ENCODE data around the gene DPYD. TPM values are rescaled to one million over a fixed set of nuclear protein-coding genes. Genes with fewer than 3 reads are reported as not detected.

Gene DPYD
- polyA plus RNA-seq, 4 donors: 11.9 to 31.8 (median 26.0) TPM

GRCh38 chr1:97314685-97315084, 606.1 kb downstream of the DPYD start:
- no peaks in the 10 kb centered on the region for H3K27me3 ChIP-seq (ENCODE audit: control insufficient read depth in 3 of 3, insufficient read depth in 3 of 3, low read length in 3 of 3)
- DNase-seq (no peak), FAIRE-seq (no peak)
- H3K9me3 ChIP-seq (ENCODE audit: control insufficient read depth in 2 of 2, insufficient read depth in 1 of 2, low read depth in 1 of 2, low read length in 1 of 2): peaks cover 0 to 3% of the 10 kb centered on the region in 2 donors
- WGBS, 3 donors: 79 to 88% (median 85%) methylated on average over 4 of the region's 4 CpGs
- no peaks in the 10 kb centered on the region for H3K4me1 ChIP-seq (ENCODE audit: control insufficient read depth in 3 of 3, insufficient read depth in 2 of 3, low read depth in 1 of 3, low read length in 2 of 3)
- no peak overlapping the region for H3K27ac ChIP-seq (ENCODE audit: low read depth in 1 of 3, low read length in 2 of 3)
- H3K36me3 ChIP-seq (ENCODE audit: control insufficient read depth in 3 of 3, insufficient read depth in 2 of 3, low read depth in 1 of 3, low read length in 3 of 3): no peaks in the 10 kb centered on the region
- H3K4me3 ChIP-seq (ENCODE audit: low read depth in 1 of 3, low read length in 3 of 3): no peak overlapping the region

GRCh38 chr1:97308131-97308530, 612.7 kb downstream of the DPYD start:
- Histone ChIP-seq H3K27me3 (ENCODE audit: control insufficient read depth in 3 of 3, insufficient read depth in 3 of 3, low read length in 3 of 3) (no peaks in the 10 kb centered on the region), H3K36me3 (ENCODE audit: control insufficient read depth in 3 of 3, insufficient read depth in 2 of 3, low read depth in 1 of 3, low read length in 3 of 3) (peaks cover 0 to 4% (median 0%) of the 10 kb centered on the region in 3 donors), H3K4me1 (ENCODE audit: control insufficient read depth in 3 of 3, insufficient read depth in 2 of 3, low read depth in 1 of 3, low read length in 2 of 3) (no peaks in the 10 kb centered on the region), H3K9me3 (ENCODE audit: control insufficient read depth in 2 of 2, insufficient read depth in 1 of 2, low read depth in 1 of 2, low read length in 1 of 2) (no peaks in the 10 kb centered on the region), H3K4me3 (ENCODE audit: low read depth in 1 of 3, low read length in 3 of 3) (no peak overlapping the region), H3K27ac (ENCODE audit: low read depth in 1 of 3, low read length in 2 of 3) (no peak overlapping the region)
- no peak for FAIRE-seq
- WGBS, 3 donors: 83 to 88% (median 87%) methylated on average over 1 of the region's 1 CpG
- DNase-seq: no peak

GRCh38 chr1:97307568-97307967, 613.3 kb downstream of the DPYD start:
- Histone ChIP-seq H3K9me3 (ENCODE audit: control insufficient read depth in 2 of 2, insufficient read depth in 1 of 2, low read depth in 1 of 2, low read length in 1 of 2) (no peaks in the 10 kb centered on the region), H3K4me1 (ENCODE audit: control insufficient read depth in 3 of 3, insufficient read depth in 2 of 3, low read depth in 1 of 3, low read length in 2 of 3) (no peaks in the 10 kb centered on the region), H3K27ac (ENCODE audit: low read depth in 1 of 3, low read length in 2 of 3) (no peak overlapping the region), H3K27me3 (ENCODE audit: control insufficient read depth in 3 of 3, insufficient read depth in 3 of 3, low read length in 3 of 3) (no peaks in the 10 kb centered on the region), H3K4me3 (ENCODE audit: low read depth in 1 of 3, low read length in 3 of 3) (no peak overlapping the region), H3K36me3 (ENCODE audit: control insufficient read depth in 3 of 3, insufficient read depth in 2 of 3, low read depth in 1 of 3, low read length in 3 of 3) (peaks cover 0 to 4% (median 0%) of the 10 kb centered on the region in 3 donors)
- DNase-seq: no peak
- no peak for FAIRE-seq

- Histone ChIP-seq H3K36me3 (ENCODE audit: control insufficient read depth in 3 of 3, insufficient read depth in 2 of 3, low read depth in 1 of 3, low read length in 3 of 3) (peaks cover 0 to 4% (median 0%) of the 10 kb centered on the region in 3 donors), H3K4me1 (ENCODE audit: control insufficient read depth in 3 of 3, insufficient read depth in 2 of 3, low read depth in 1 of 3, low read length in 2 of 3) (no peaks in the 10 kb centered on the region), H3K27ac (ENCODE audit: low read depth in 1 of 3, low read length in 2 of 3) (no peak overlapping the region), H3K9me3 (ENCODE audit: control insufficient read depth in 2 of 2, insufficient read depth in 1 of 2, low read depth in 1 of 2, low read length in 1 of 2) (no peaks in the 10 kb centered on the region), H3K4me3 (ENCODE audit: low read depth in 1 of 3, low read length in 3 of 3) (no peak overlapping the region), H3K27me3 (ENCODE audit: control insufficient read depth in 3 of 3, insufficient read depth in 3 of 3, low read length in 3 of 3) (no peaks in the 10 kb centered on the region)
- DNase-seq (no peak), FAIRE-seq (peak; percentile 49)
- WGBS, 3 donors: 86 to 92% (median 91%) methylated on average over 2 of the region's 2 CpGs
These were observed 613.7 kb downstream of the DPYD start for GRCh38 chr1:97307151-97307550.

GRCh38 chr1:97306504-97306903, 614.3 kb downstream of the DPYD start:
- H3K9me3 ChIP-seq (ENCODE audit: control insufficient read depth in 2 of 2, insufficient read depth in 1 of 2, low read depth in 1 of 2, low read length in 1 of 2): no peaks in the 10 kb centered on the region
- no peaks in the 10 kb centered on the region for H3K27me3 ChIP-seq (ENCODE audit: control insufficient read depth in 3 of 3, insufficient read depth in 3 of 3, low read length in 3 of 3)
- FAIRE-seq: no peak
- no peak overlapping the region for H3K27ac ChIP-seq (ENCODE audit: low read depth in 1 of 3, low read length in 2 of 3)
- H3K4me3 ChIP-seq (ENCODE audit: low read depth in 1 of 3, low read length in 3 of 3): no peak overlapping the region
- H3K4me1 ChIP-seq (ENCODE audit: control insufficient read depth in 3 of 3, insufficient read depth in 2 of 3, low read depth in 1 of 3, low read length in 2 of 3): no peaks in the 10 kb centered on the region
- peaks cover 0 to 4% (median 0%) of the 10 kb centered on the region in 3 donors for H3K36me3 ChIP-seq (ENCODE audit: control insufficient read depth in 3 of 3, insufficient read depth in 2 of 3, low read depth in 1 of 3, low read length in 3 of 3)
- DNase-seq: no peak

- H3K27ac ChIP-seq (ENCODE audit: low read depth in 1 of 3, low read length in 2 of 3): no peak overlapping the region
- peaks cover 0 to 4% (median 0%) of the 10 kb centered on the region in 3 donors for H3K36me3 ChIP-seq (ENCODE audit: control insufficient read depth in 3 of 3, insufficient read depth in 2 of 3, low read depth in 1 of 3, low read length in 3 of 3)
- DNase-seq: peak in 1 of 2 donors; percentile 2
- FAIRE-seq: no peak
- H3K9me3 ChIP-seq (ENCODE audit: control insufficient read depth in 2 of 2, insufficient read depth in 1 of 2, low read depth in 1 of 2, low read length in 1 of 2): no peaks in the 10 kb centered on the region
- no peaks in the 10 kb centered on the region for H3K27me3 ChIP-seq (ENCODE audit: control insufficient read depth in 3 of 3, insufficient read depth in 3 of 3, low read length in 3 of 3)
- WGBS, 3 donors: 82 to 93% (median 90%) methylated on average over 2 of the region's 2 CpGs
- no peak overlapping the region for H3K4me3 ChIP-seq (ENCODE audit: low read depth in 1 of 3, low read length in 3 of 3)
- H3K4me1 ChIP-seq (ENCODE audit: control insufficient read depth in 3 of 3, insufficient read depth in 2 of 3, low read depth in 1 of 3, low read length in 2 of 3): no peaks in the 10 kb centered on the region
These were observed 616.5 kb downstream of the DPYD start for GRCh38 chr1:97304366-97304765.

- H3K4me3 ChIP-seq (ENCODE audit: low read depth in 1 of 3, low read length in 3 of 3): no peak overlapping the region
- no peaks in the 10 kb centered on the region for H3K27me3 ChIP-seq (ENCODE audit: control insufficient read depth in 3 of 3, insufficient read depth in 3 of 3, low read length in 3 of 3)
- DNase-seq: no peak
- H3K36me3 ChIP-seq (ENCODE audit: control insufficient read depth in 3 of 3, insufficient read depth in 2 of 3, low read depth in 1 of 3, low read length in 3 of 3): peaks cover 0 to 3% (median under 1%) of the 10 kb centered on the region in 3 donors
- no peaks in the 10 kb centered on the region for H3K9me3 ChIP-seq (ENCODE audit: control insufficient read depth in 2 of 2, insufficient read depth in 1 of 2, low read depth in 1 of 2, low read length in 1 of 2)
- H3K27ac ChIP-seq (ENCODE audit: low read depth in 1 of 3, low read length in 2 of 3): no peak overlapping the region
- H3K4me1 ChIP-seq (ENCODE audit: control insufficient read depth in 3 of 3, insufficient read depth in 2 of 3, low read depth in 1 of 3, low read length in 2 of 3): no peaks in the 10 kb centered on the region
- FAIRE-seq: no peak
- 81 to 100% (median 82%) methylated on average over 1 of the region's 1 CpG for WGBS, 3 donors
These were observed 621.9 kb downstream of the DPYD start for GRCh38 chr1:97298966-97299365.

GRCh38 chr1:97297611-97298010, 623.2 kb downstream of the DPYD start:
- WGBS, 3 donors: 73 to 95% (median 82%) methylated on average over 2 of the region's 2 CpGs
- Histone ChIP-seq H3K4me1 (ENCODE audit: control insufficient read depth in 3 of 3, insufficient read depth in 2 of 3, low read depth in 1 of 3, low read length in 2 of 3) (no peaks in the 10 kb centered on the region), H3K27me3 (ENCODE audit: control insufficient read depth in 3 of 3, insufficient read depth in 3 of 3, low read length in 3 of 3) (no peaks in the 10 kb centered on the region), H3K4me3 (ENCODE audit: low read depth in 1 of 3, low read length in 3 of 3) (no peak overlapping the region), H3K27ac (ENCODE audit: low read depth in 1 of 3, low read length in 2 of 3) (no peak overlapping the region), H3K36me3 (ENCODE audit: control insufficient read depth in 3 of 3, insufficient read depth in 2 of 3, low read depth in 1 of 3, low read length in 3 of 3) (peaks cover 0 to 3% (median 0%) of the 10 kb centered on the region in 3 donors), H3K9me3 (ENCODE audit: control insufficient read depth in 2 of 2, insufficient read depth in 1 of 2, low read depth in 1 of 2, low read length in 1 of 2) (no peaks in the 10 kb centered on the region)
- FAIRE-seq (no peak), DNase-seq (no peak)

- H3K9me3 ChIP-seq (ENCODE audit: control insufficient read depth in 2 of 2, insufficient read depth in 1 of 2, low read depth in 1 of 2, low read length in 1 of 2): no peaks in the 10 kb centered on the region
- no peak for FAIRE-seq
- H3K4me3 ChIP-seq (ENCODE audit: low read depth in 1 of 3, low read length in 3 of 3): no peak overlapping the region
- H3K4me1 ChIP-seq (ENCODE audit: control insufficient read depth in 3 of 3, insufficient read depth in 2 of 3, low read depth in 1 of 3, low read length in 2 of 3): no peaks in the 10 kb centered on the region
- H3K27me3 ChIP-seq (ENCODE audit: control insufficient read depth in 3 of 3, insufficient read depth in 3 of 3, low read length in 3 of 3): no peaks in the 10 kb centered on the region
- no peak overlapping the region for H3K27ac ChIP-seq (ENCODE audit: low read depth in 1 of 3, low read length in 2 of 3)
- WGBS, 3 donors: 86 to 96% (median 94%) methylated on average over 1 of the region's 1 CpG
- DNase-seq: no peak
- H3K36me3 ChIP-seq (ENCODE audit: control insufficient read depth in 3 of 3, insufficient read depth in 2 of 3, low read depth in 1 of 3, low read length in 3 of 3): no peaks in the 10 kb centered on the region
These were observed 638.9 kb downstream of the DPYD start for GRCh38 chr1:97281962-97282361.
